ENCODE results near the gene TRAPPC2B.

Gene TRAPPC2B

GRCh38 chr19:57376151-57376550, 12.8 kb downstream of the TRAPPC2B start:
- DNase-seq: no peak

GRCh38 chr19:57377498-57378146, 14.3 kb downstream of the TRAPPC2B start:
- no peak for DNase-seq

- no peak for DNase-seq
Measured at GRCh38 chr19:57380923-57381322, 17.6 kb downstream of the TRAPPC2B start.

- DNase-seq: no peak
Measured at GRCh38 chr19:57382806-57383488, 19.6 kb downstream of the TRAPPC2B start.

GRCh38 chr19:57389194-57389729, 25.9 kb downstream of the TRAPPC2B start:
- no peak for DNase-seq

- peak; percentile 91 for DNase-seq
Measured at GRCh38 chr19:57389730-57390598, 26.6 kb downstream of the TRAPPC2B start, which contains the start of gene ZNF548. TSS of gene ZNF548 (plus strand) at chr19:57389854. CDS start at chr19:57390100, 246 bp downstream.

- no peak for DNase-seq
Measured at GRCh38 chr19:57395710-57396109, 32.4 kb downstream of the TRAPPC2B start.

- no peak for DNase-seq
Measured at GRCh38 chr19:57398868-57399267, 35.5 kb downstream of the TRAPPC2B start.

GRCh38 chr19:57403737-57404563, 40.6 kb downstream of the TRAPPC2B start:
- no peak for DNase-seq

GRCh38 chr19:57406516-57407123, 43.3 kb downstream of the TRAPPC2B start:
- DNase-seq: peak; percentile 3

GRCh38 chr19:57410877-57411671, 47.7 kb downstream of the TRAPPC2B start, which contains the start of gene ZNF17:
TSS of gene ZNF17 (plus strand) at chr19:57411161. CDS start at chr19:57413616, 2,455 bp downstream.
- peak; percentile 62 for DNase-seq
